ENCODE results near the gene KATNB1.

KATNB1 gene

GRCh38 chr16:57771141-57771785 is 35.7 kb downstream of the KATNB1 start:
- no peak for TF ChIP-seq CTCF (IDR thresholded peaks at IDR 0.05; ENCODE audit: low read depth, low read length)

GRCh38 chr16:57773019-57773418 is 37.4 kb downstream of the KATNB1 start:
- Histone ChIP-seq H3K4me3 (ENCODE audit: low read depth, low read length) (no peak overlapping the region), H3K27me3 (no peaks in the 10 kb centered on the region), H3K36me3 (no peaks in the 10 kb centered on the region; the same call in 1 of the 2 replicates), H3K4me1 (no peaks in the 10 kb centered on the region), H3K9me3 (no peaks in the 10 kb centered on the region)
- TF ChIP-seq CTCF (IDR thresholded peaks at IDR 0.05; ENCODE audit: low read depth, low read length), result no peak
- DNase-seq, result no peak

More at GRCh38 chr16:57771141-57771785, 35.7 kb downstream of the KATNB1 start:
- Histone ChIP-seq H3K4me3 (ENCODE audit: low read depth, low read length) (no peak overlapping the region), H3K36me3 (no peaks in the 10 kb centered on the region; the same call in 1 of the 2 replicates), H3K27me3 (no peaks in the 10 kb centered on the region), H3K9me3 (no peaks in the 10 kb centered on the region), H3K4me1 (no peaks in the 10 kb centered on the region)
- DNase-seq, result no peak

- DNase-seq, result no peak
- no peaks in the 10 kb centered on the region; the same call in 1 of the 2 replicates for H3K36me3 ChIP-seq
- H3K9me3 ChIP-seq, result no peaks in the 10 kb centered on the region
- no peak for TF ChIP-seq CTCF (IDR thresholded peaks at IDR 0.05; ENCODE audit: low read depth, low read length)
- no peaks in the 10 kb centered on the region for H3K4me1 ChIP-seq
- no peak overlapping the region for H3K4me3 ChIP-seq (ENCODE audit: low read depth, low read length)
- H3K27me3 ChIP-seq, result no peaks in the 10 kb centered on the region
Observed at GRCh38 chr16:57773655-57774295, 38.2 kb downstream of the KATNB1 start.

GRCh38 chr16:57774705-57775285 is 39.2 kb downstream of the KATNB1 start:
- H3K9me3 ChIP-seq, result no peaks in the 10 kb centered on the region
- no peaks in the 10 kb centered on the region for H3K27me3 ChIP-seq
- no peak for TF ChIP-seq CTCF (IDR thresholded peaks at IDR 0.05; ENCODE audit: low read depth, low read length)
- H3K4me1 ChIP-seq, result no peaks in the 10 kb centered on the region
- DNase-seq, result no peak
- H3K36me3 ChIP-seq, result no peaks in the 10 kb centered on the region; the same call in 1 of the 2 replicates
- H3K4me3 ChIP-seq (ENCODE audit: low read depth, low read length), result no peak overlapping the region

GRCh38 chr16:57775661-57776469 is 40.3 kb downstream of the KATNB1 start:
- Histone ChIP-seq H3K4me3 (ENCODE audit: low read depth, low read length) (no peak overlapping the region), H3K36me3 (no peaks in the 10 kb centered on the region; the same call in 1 of the 2 replicates)

More at GRCh38 chr16:57775661-57776469, 40.3 kb downstream of the KATNB1 start:
- no peaks in the 10 kb centered on the region for H3K4me1 ChIP-seq
- TF ChIP-seq CTCF (IDR thresholded peaks at IDR 0.05; ENCODE audit: low read depth, low read length), result peak; percentile 58
- no peaks in the 10 kb centered on the region for H3K9me3 ChIP-seq
- peak; percentile 64 for DNase-seq
- H3K27me3 ChIP-seq, result no peaks in the 10 kb centered on the region

Measured in BE2C (cell line).